ENCODE measurements around the gene IL1F10.

Gene IL1F10

DNA sequence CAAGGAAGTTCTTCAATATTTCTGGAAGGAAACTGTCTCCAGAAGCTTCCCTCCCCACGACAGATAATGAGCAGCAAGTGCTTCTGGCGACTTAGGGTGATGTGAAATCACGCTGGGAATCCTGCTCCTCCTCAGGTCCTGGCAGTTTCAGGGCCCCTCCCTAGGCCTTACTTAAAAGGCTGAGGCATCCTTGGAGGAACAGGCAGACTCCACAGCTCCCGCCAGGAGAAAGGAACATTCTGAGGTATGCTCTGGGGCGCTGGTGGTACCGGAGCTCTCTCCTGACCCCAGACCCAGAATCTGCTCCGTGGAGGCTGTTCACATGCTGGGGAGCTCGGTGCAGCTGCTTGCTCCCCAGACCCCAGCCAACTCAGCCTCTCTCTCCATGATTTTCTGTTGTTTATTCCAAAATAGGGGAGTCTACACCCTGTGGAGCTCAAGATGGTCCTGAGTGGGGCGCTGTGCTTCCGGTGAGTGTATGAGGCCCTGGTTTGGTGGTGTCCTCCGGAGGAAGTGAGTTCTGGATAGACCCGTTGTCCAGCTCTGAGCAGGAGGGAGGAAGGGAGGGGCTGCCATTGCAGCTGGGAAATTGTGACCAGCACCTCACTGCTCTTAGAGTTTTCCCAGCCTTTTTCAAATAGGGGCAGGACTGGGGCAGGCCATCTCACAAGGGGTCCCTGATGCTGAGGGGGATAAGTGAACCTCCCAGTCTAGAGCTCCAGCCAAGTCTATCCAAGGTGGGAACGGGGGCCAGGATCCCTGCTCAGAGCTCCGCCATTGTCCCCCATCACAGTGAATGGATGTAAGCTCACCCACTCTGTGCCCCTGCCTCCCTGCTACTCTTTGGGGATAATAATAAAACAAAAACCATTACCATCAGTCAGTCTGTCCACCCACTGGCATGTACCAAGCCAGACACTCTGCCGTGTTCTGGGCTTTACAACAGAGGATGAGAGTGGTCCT is 8.5 kb upstream of the IL1F10 start, which contains the start of gene IL36RN:
Gene IL36RN (plus strand): TSS at position 201 of the 963 bp plus-strand sequence. CDS start 241 bp downstream, at position 442.
- no peak for DNase-seq (ENCODE audit: low read depth)

DNA sequence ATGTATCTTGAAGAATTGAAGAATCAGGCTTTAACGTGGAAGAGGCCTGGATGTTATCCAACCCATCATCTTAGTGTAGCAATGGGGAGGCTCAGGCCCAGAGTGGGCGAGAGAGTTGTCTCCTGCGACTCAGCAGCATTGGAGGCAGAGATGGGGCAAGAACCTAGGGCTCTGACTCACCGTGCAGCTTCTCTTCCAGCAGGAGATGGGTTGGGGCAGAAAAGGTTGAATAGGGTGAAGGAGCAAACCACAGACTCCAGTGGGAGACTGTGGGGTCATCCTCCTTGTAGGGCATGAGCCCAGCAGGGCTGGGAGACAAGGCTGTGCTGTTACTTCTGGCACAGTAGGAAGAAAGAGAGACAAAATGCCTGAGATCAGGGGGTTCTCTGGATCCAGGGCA is 7.4 kb upstream of the IL1F10 start:
- DNase-seq (ENCODE audit: low read depth): no peak

- DNase-seq (ENCODE audit: low read depth): no peak
Observed at GRCh38 chr2:113060796-113061195, 7.0 kb upstream of the IL1F10 start.

DNA sequence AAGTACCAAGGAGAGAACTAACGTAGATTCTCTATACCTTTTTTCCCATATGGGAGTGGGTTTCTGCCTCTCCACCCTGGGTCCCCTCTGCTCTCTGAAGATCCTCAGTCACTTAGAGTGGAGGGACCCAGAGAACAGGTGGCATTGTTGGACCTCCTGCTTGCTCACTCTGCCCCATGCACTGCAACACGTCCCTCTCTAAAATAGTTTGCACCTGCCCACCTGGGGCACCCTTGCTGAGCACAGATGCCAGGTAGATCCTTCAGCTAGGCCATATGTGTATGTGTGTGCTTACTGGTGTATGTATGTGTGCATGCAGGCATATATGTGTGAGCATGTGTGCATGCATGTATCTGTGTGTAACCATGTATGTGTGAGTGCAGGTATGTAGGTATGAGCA is 6.5 kb upstream of the IL1F10 start:
- no peak for DNase-seq (ENCODE audit: low read depth)

DNA sequence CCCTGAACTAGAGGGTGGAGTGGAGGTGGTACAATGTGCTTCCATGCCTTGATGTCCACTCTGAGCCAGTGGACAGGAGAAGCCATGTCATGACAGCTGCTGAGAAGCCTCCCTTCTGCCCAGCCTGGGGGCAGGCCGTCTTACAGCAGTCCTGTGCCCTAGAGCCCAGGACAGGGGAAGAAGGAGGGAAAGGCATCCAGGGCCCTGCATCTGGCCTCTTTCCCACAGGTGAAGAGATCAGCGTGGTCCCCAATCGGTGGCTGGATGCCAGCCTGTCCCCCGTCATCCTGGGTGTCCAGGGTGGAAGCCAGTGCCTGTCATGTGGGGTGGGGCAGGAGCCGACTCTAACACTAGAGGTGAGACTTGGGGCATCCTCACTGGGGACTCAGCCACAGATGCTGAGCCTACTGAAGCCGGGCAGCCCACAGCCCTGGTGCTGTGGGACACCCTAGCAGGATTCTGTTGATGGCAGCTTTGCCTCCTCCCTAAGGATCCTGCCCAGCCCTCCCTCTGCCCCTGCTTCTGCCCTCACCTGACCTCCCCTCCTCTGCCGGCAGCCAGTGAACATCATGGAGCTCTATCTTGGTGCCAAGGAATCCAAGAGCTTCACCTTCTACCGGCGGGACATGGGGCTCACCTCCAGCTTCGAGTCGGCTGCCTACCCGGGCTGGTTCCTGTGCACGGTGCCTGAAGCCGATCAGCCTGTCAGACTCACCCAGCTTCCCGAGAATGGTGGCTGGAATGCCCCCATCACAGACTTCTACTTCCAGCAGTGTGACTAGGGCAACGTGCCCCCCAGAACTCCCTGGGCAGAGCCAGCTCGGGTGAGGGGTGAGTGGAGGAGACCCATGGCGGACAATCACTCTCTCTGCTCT is 5.6 kb upstream of the IL1F10 start:
- DNase-seq (ENCODE audit: low read depth): no peak

DNA sequence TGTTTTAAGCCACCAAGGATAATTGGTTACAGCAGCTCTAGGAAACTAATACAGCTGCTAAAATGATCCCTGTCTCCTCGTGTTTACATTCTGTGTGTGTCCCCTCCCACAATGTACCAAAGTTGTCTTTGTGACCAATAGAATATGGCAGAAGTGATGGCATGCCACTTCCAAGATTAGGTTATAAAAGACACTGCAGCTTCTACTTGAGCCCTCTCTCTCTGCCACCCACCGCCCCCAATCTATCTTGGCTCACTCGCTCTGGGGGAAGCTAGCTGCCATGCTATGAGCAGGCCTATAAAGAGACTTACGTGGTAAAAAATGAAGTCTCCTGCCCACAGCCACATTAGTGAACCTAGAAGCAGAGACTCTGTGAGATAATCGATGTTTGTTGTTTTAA is 3.5 kb upstream of the IL1F10 start:
- no peak for DNase-seq (ENCODE audit: low read depth)

DNA sequence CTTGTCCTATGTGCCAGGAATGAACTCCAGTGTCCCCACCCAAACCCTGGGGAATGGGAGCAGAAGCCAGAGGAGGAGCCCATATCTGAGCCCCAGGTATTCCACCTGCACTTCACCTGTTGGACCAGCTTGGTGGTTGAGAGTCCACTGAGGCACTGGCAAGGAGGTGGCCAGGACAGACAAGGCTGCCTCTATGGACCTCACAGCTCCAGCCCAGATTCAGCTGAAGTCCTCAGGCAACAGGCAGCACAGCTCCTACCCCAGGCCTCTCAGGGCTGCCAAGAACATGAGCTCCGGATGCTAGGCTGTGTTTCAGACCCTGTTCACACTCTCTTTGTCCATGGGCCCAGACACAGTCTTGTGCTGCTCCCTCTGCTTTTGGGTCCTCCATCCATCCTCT is 2.9 kb upstream of the IL1F10 start:
- DNase-seq (ENCODE audit: low read depth): no peak

- DNase-seq (ENCODE audit: low read depth): no peak
Observed at GRCh38 chr2:113068249-113068648, 479 bp downstream of the IL1F10 start.

DNA sequence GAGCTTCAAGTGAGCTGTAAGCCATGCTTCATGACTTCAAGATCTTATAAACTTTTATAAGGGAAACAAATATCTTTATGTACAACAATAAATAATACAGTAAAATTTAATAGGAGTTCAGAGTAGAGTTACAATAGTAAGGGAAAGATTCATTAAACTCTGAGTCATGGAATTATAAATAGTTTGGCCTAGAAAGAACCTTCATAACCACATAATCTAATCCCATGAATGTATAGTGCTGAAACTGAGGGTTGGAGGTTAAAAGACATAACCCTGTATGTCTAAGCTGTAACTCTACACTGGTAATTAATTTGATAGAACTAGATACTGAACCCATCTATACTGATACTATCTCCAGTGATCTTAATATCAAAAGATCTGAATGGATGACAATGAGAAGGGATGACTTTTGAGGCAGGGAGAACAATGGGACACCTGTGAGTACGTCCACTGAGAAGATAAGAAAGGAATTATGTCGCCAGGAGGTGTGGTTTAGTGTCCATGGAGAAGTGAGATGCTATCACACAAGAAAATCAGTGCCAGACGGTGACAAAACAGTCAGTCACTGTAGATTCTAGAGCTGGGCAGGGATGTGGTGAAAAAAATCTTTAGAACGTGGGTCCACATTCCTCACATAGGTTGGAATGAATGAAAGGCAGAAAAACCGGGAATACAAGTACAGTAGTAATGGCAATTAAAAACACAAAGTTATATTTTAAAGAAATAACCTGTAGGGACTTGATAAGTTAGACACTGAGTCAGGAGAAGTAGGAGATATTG is 1.1 kb downstream of the IL1F10 start:
- DNase-seq (ENCODE audit: low read depth): no peak

DNA sequence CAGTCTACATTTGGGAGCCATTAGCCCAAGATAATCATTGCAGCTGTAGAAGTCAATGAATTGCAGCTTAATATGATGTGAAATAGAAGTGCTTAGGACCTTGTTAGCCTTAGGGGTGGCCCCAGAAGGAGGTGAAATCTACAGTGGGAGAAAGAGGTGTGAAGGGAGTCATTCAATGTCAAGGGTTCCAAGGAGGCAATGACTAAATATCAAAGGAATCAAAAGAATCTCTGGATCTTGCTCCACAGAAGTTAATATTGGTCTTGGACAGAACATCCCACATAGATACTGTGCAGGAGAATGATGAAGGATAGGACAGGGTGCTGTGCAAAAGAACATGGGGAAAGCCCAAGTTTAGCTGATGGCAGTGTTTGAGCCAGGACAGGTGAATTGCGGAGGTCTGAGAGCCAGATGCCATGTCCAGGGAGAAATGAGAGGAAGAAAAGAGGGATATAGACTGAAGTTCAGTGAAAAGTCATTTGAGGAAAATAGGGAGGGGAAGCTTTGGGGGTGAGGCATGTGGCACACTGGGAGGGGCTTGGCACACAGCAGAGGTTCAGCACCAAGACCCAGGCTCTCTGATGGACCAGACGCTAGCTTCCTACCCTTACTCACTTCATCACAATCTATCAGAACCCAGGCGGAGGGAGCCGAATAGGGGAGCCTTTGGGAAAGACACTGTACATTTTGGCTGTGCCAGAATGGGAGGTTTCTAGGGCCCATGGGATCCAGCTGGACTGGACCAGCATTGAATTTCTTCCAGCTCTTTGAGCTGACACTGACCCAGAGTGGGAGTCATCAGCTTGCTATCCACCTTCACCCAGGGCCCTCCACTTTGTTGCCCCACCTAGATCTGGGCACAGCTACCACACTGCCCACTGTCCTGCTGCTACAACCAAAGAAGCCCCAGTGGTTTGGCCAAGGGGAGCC is 2.2 kb downstream of the IL1F10 start:
- DNase-seq (ENCODE audit: low read depth): no peak

DNA sequence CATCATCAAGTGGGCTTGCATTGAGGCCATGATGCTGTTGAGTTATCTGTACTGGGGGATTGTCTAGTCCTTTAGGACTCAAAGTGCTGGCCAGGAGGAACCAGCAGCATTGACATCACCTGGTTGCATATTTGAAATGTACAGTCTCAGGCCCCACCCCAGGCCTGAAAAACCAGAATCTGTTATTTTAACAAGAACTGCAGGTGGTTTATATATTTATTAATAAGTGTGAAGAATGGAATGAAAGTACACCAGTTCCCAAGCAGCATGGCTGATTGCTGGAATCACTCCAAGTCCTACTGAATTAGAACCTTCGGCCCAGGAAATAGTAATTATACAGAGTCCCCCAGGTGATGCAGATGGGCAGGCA is 2.8 kb downstream of the IL1F10 start:
- no peak for DNase-seq (ENCODE audit: low read depth)

DNA sequence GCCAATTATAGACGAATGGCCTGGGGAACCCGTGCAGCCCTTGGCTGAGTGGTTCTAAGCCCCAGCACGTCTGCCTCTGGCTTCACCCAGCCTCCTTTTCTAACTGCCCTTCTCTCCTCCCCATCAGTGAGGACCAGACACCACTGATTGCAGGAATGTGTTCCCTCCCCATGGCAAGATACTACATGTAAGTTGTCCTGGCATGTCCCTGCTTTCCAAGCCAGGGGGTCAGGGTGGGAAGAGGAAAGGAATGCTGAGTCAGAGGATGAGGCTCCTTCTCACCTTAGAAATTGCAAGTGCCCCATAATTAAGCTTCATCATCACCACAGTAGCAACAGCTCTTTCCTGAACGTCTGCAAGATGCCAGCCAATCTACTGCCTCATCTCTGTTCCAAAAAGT is 4.8 kb downstream of the IL1F10 start:
- no peak for DNase-seq (ENCODE audit: low read depth)

DNA sequence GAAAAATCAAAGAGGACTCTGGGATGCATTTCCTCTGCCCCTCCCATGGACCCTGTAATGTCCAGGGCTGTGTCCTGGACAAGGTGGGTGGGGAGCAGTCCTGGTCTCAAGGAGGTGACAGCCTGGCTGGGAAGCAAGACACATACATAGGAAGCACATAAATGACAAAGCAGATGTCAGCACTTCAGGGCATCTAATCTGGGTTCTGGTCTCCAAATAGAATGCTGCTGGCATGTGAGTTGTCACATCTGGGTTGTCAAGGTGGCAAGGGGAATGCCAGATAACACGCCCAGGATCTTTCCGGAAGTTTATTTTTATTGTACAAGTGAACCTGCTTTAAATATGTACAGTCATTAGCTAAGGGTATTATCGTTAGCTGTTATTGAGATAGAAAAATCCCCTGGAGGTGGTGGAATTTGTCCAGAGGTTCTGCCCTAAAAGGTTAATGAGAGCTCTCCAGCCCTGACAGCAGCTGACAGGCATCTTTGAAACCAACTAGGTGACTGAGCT is 5.6 kb downstream of the IL1F10 start:
- no peak for DNase-seq (ENCODE audit: low read depth)

- no peak for DNase-seq (ENCODE audit: low read depth)
Observed at GRCh38 chr2:113075030-113075429, 7.3 kb downstream of the IL1F10 start.

DNA sequence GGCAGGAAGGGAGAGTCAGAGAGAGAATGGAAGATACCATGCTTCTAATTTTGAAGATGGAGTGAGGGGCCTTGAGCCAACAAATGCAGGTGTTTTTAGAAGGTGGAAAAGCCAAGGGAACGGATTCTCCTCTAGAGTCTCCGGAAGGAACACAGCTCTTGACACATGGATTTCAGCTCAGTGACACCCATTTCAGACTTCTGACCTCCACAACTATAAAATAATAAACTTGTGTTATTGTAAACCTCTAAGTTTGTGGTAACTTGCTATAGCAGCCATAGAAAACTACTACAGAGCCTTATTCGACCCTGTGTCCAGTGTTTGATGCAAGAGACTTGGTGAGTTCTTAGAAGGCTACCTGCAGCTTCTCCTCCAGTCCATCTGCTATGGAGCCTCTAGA is 7.8 kb downstream of the IL1F10 start:
- no peak for DNase-seq (ENCODE audit: low read depth)

DNA sequence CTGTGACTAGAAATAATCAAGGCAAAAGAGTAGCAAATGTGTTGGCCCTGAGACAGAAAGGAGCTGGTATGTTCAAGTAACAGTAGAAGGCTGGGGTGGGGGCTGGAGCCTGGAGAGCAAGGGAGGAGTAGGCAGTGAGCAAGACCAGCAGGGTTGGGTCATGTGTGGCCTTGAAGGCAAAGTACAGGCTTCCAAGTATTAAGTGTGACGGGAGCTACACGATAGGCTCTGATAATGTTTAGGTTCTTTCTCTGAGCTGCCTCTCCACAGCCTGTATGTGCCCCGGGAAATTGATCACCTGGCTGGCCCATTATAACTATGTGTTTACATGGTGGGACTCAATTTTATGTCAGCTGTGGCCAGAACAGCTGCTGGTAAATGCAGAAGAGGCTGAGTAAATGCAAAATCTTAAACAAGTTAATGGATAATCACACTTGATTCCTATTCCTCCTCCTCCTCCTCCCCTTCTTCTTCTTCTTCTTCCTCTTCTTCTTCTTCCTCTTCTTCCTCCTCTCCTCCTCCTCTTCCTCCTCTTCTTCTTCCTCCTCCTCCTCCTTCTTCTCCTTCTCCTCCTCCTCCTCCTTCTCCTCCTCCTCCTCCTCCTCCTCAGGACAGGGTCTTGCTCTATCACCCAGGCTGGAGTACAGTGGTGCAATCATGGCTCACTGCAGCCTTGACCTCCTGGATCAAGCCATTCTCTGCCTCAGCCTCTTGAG is 9.3 kb downstream of the IL1F10 start:
- DNase-seq (ENCODE audit: low read depth): no peak

DNA sequence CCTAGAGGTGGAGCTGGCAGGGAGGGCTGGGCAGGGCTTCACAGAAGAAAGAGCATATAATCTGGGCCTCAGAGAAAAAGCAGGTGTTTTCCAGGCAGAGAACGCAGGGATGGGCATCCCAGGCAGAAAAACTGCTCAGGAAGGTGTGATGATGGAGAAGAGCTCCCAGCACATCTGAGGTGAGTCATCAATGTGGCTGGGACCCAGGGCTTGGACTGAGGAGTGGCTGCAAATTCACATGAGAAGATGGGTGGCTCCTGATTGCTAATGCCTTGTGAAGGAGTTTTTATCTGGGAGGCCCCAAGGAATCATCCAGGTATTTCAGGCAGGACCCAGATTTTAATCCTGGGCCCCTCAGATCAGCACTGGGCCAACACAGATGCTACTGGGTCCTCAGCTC is 10.2 kb downstream of the IL1F10 start:
- no peak for DNase-seq (ENCODE audit: low read depth)

GRCh38 chr2:113078350-113078839 is 10.6 kb downstream of the IL1F10 start:
- DNase-seq (ENCODE audit: low read depth): no peak

DNA sequence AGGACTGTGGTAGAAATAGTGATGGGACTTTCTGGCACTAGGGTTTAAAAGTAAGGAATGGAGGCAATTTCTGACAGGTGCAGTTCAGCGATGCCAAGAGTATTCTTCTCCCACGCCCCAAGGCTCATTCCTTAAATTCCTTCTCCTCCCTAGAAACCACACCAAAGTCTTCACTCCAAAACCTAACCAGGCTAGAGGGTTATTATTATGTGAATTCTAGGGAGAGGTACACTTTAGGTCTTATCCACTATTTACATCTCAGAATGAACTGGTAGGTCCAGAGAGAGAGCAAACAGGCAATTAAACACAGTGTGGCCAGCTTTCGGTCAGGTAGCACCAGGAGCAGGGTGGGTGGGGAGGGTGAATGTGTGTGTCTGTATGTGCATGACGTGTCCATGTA is 11.4 kb downstream of the IL1F10 start:
- DNase-seq (ENCODE audit: low read depth): no peak

DNA sequence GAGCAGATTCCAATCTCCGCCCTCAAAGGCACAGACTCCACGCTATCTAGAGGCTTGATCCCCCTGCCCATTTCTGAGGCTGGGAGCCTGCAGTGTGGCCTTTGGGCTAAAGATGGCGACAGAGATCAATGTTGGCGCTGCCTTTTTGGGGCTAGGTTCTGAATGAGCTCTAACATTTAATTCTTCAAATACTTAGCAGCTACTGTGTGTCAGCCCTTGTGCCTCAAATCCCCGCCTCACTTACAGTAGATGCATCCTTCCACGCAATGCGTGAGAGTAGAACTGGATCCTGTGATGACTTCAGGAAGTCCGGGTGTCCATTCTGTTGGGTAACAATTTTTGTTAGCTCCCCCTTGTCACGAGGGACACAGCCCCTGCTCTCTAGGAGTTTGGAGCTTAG is 12.4 kb downstream of the IL1F10 start:
- peak; percentile 38 for DNase-seq (ENCODE audit: low read depth)

Measured in stimulated activated CD8-positive, alpha-beta memory T cell treated with anti-CD3 and anti-CD28 coated beads, Interleukin-4, amount 100 ng/mL, for 24 hours (primary cell).